CD4-positive, alpha-beta T cell (primary cell): ENCODE measurements around the gene ASB16. TPM values are rescaled to one million over a fixed set of nuclear protein-coding genes. Genes with fewer than 3 reads are reported as not detected.

Source experiments
- ATAC-seq: fragments of 200-7000 bp; cut with Tn5 transposase; one replicate; pipeline ENCODE4 v1.10.0; 2022; ENCODE audit warnings: mild to moderate bottlenecking; ENCODE audit not compliant: poor library complexity
- CTCF ChIA-PET: fragments of 350-600 bp; sonication (Branson Sonifier 250); formaldehyde crosslinking; loops from one replicate; lab custom pipeline; 2021; ENCODE audit warnings: antibody characterized with exemption, inconsistent platforms; lab: Charles Lee
- POLR2A ChIA-PET: fragments of 350-600 bp; sonication (Branson Sonifier 250); formaldehyde crosslinking; loops from one replicate; lab custom pipeline; 2021; ENCODE audit warnings: antibody characterized with exemption, inconsistent platforms; lab: Charles Lee
- DNase-seq, 14 experiments: peaks; one replicate each; pipeline ENCODE4 v3.0.0-alpha.2; 2013 to 2020; ENCODE audit warnings: mixed read lengths in 2 of 14
- H3K27ac ChIP-seq, 2 donors: one replicate each; pipeline versions ENCODE4 v1.5.1 to v1.7.0; 2013; ENCODE audit warnings: low read length in 2 of 2, low read depth in 1 of 2, mild to moderate bottlenecking in 1 of 2
- H3K27me3 ChIP-seq, 2 experiments: 1 replicate in 1 of 2; 2 replicates in 1 of 2; pipeline versions ENCODE4 v1.6.1 to v1.7.0; 2013; ENCODE audit warnings: low read length in 2 of 2, control low read depth in 1 of 2, mild to moderate bottlenecking in 1 of 2, moderate library complexity in 1 of 2; ENCODE audit not compliant: insufficient read depth in 2 of 2, control insufficient read depth in 1 of 2
- H3K36me3 ChIP-seq: one replicate; pipeline ENCODE4 v1.6.1; 2013; ENCODE audit warnings: low read length, control low read depth; ENCODE audit not compliant: insufficient read depth
- H3K4me1 ChIP-seq: one replicate; pipeline ENCODE4 v1.6.1; 2013; ENCODE audit warnings: low read length, control low read depth; ENCODE audit not compliant: insufficient read depth
- H3K4me3 ChIP-seq: one replicate; pipeline ENCODE4 v1.5.1; 2013; ENCODE audit warnings: mild to moderate bottlenecking, low read length, moderate library complexity
- H3K9me3 ChIP-seq, 2 experiments: 1 replicate in 1 of 2; 2 replicates in 1 of 2; pipeline versions ENCODE4 v1.6.1 to v1.7.0; 2013; ENCODE audit warnings: low read length in 2 of 2, mild to moderate bottlenecking in 2 of 2, control low read depth in 1 of 2, moderate library complexity in 1 of 2; ENCODE audit not compliant: control insufficient read depth in 1 of 2, insufficient read depth in 1 of 2
- H3K27ac Mint-ChIP-seq: one replicate; pipeline ENCODE4 v1.8.0; 2020; ENCODE audit warnings: mixed read lengths
- H3K27me3 Mint-ChIP-seq: one replicate; pipeline ENCODE4 v1.8.0; 2021; ENCODE audit warnings: mixed read lengths
- H3K36me3 Mint-ChIP-seq: one replicate; pipeline ENCODE4 v1.8.0; 2021; ENCODE audit warnings: low read depth, mixed read lengths
- H3K4me1 Mint-ChIP-seq: one replicate; pipeline ENCODE4 v1.8.0; 2021; ENCODE audit warnings: low read depth, mixed read lengths
- H3K4me3 Mint-ChIP-seq: one replicate; pipeline ENCODE4 v1.8.0; 2020; ENCODE audit warnings: mild to moderate bottlenecking, mixed read lengths
- H3K9me3 Mint-ChIP-seq: one replicate; pipeline ENCODE4 v1.8.0; 2020; ENCODE audit warnings: mixed read lengths
- intact Hi-C, 2 experiments: fragments of 100-400 bp; cut with DNase I in 1 of 2; cut with micrococcal nuclease in 1 of 2; formaldehyde crosslinking; loops; one replicate each; pipeline versions ENCODE4 v1.15.1 to v1.9.0; 2023 to 2025; cut with DNase I, micrococcal nuclease
- total RNA-seq, 174 experiments: library from RNA in 2 of 174; stranded (reverse) in 2 of 174; gene quantifications; one replicate each; pipeline ENCODE4 v1.2.3 and lab custom pipeline; 2021 to 2026
- TF ChIP-seq, protein P1 (sequence below): fragments of 200-600 bp; IDR thresholded peaks from one replicate; pipeline ENCODE4 v1.8.0; 2022; ENCODE audit warnings: antibody characterized with exemption, mild to moderate bottlenecking

The ASB16 gene
- total RNA-seq, 2 experiments from 2014 or later, result 0.11 TPM; not detected in 1

DNA sequence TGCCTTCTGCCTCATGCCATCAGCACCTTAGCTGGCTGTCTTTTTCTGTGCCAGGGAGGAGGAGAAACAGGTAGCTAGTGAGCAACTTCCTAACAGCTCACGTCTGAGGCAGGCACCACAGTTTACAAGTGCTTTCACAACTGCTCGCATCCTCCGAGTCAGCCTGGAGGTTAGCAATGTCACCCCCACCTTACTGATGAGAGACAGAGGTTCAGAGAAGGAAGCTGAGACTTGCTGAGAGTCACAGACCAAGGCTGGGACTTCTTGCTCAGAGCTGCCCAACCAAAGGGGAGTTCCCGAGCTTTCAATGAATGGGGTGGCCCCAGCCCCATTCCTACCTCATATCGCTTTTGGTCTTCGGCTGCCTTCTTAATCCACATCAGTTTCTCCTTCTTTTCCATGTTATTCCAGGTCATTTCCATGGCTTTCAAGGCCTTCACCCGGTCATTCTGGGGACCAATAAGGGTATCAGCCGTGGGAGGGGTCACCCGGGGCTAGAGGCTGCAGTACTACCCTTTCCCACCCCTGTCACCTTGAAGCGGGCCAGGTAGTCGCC lies 39.4 kb downstream of the ASB16 start:
- intact Hi-C loops, result loop anchor here (1.0 kb wide), 4 partner anchors 8 to 140 kb away; partner anchors contain the start of gene GRN (in 1 of the 2)
- no peak overlapping the region for H3K4me3 ChIP-seq
- ATAC-seq, result no peak

DNA sequence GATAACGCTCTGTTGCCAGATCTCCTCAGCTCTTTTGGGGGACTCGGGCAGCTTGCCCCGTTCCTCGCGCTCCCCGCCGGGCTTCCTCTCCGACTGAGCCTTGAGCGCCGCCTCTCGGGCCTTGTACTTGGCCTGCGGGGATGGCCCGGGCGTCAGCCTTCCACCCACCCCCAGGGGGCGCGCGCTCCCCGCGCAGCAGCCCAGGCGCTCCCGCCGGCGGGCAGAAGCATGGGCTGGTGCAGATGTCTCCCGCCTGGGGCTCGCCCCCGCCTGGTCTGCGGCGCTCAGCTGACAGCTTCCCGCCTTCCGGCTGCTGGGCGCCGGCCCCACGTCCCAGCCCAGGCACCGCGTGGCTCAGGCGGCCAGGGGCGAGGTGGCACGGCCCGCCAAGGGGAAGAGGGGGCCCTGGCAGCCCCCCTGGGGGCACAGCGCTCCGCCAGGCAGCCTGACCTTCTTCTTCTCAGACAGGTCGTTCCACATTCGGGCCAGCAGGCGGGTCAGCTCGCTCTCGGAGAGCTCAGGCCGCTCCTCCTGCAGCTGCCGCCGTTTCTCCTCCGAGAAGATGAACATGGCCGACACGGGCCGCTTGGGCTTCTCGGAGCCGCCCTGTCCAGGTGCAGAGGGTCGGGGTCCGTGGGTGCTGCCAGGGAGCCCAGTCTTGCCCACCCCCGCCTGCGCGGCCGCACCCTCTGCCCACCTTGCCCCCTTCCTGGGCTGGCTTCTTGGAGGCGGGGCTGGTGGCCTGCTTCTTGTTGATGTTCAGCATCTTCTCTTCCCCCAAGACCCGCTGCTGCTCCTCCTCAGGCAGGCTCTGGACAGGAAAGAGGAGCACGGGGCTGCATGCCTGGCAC lies 40.1 kb downstream of the ASB16 start:
- intact Hi-C loops, result loop anchor here (1.0 kb wide), 4 partner anchors 8 to 140 kb away; partner anchors contain the start of gene GRN (in 1 of the 2)
- H3K36me3 Mint-ChIP-seq, result peaks cover 78% of the 10 kb centered on the region
- H3K27me3 Mint-ChIP-seq, result no peaks in the 10 kb centered on the region
- no peaks in the 10 kb centered on the region for H3K9me3 Mint-ChIP-seq
- ATAC-seq (peak; percentile 97), DNase-seq (peak; percentile 83 to 96 (median 90))
- TF ChIP-seq, protein P1, sequence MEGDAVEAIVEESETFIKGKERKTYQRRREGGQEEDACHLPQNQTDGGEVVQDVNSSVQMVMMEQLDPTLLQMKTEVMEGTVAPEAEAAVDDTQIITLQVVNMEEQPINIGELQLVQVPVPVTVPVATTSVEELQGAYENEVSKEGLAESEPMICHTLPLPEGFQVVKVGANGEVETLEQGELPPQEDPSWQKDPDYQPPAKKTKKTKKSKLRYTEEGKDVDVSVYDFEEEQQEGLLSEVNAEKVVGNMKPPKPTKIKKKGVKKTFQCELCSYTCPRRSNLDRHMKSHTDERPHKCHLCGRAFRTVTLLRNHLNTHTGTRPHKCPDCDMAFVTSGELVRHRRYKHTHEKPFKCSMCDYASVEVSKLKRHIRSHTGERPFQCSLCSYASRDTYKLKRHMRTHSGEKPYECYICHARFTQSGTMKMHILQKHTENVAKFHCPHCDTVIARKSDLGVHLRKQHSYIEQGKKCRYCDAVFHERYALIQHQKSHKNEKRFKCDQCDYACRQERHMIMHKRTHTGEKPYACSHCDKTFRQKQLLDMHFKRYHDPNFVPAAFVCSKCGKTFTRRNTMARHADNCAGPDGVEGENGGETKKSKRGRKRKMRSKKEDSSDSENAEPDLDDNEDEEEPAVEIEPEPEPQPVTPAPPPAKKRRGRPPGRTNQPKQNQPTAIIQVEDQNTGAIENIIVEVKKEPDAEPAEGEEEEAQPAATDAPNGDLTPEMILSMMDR, result peak; percentile 98
- H3K27ac ChIP-seq, result peak overlapping the region; percentile 32 to 53
- H3K4me3 Mint-ChIP-seq, result peak overlapping the region; percentile 65
- H3K9me3 ChIP-seq, result no peaks in the 10 kb centered on the region
- H3K4me1 ChIP-seq, result peaks cover 73% of the 10 kb centered on the region
- POLR2A ChIA-PET, result interaction anchor here (0.5 to 4.9 kb wide), 13 partner anchors 10 to 334 kb away, joined by 3 to 84 read pairs (median 12); partner anchors contain the start of genes ATXN7L3, GRN, HDAC5 and SLC25A39
- peak overlapping the region; percentile 59 for H3K27ac Mint-ChIP-seq
- H3K27me3 ChIP-seq, result no peaks in the 10 kb centered on the region
- H3K36me3 ChIP-seq, result peaks cover 83% of the 10 kb centered on the region
- no peak overlapping the region for H3K4me3 ChIP-seq
- CTCF ChIA-PET, result interaction anchor here (0.6 to 3.3 kb wide), 35 partner anchors 8 to 853 kb away, joined by 3 to 37 read pairs (median 4); partner anchors contain the start of genes ATXN7L3, GRN, HDAC5 and HROB
- H3K4me1 Mint-ChIP-seq, result peaks cover 41% of the 10 kb centered on the region

More for the DNA sequence above, 39.4 kb downstream of the ASB16 start:
- Histone ChIP-seq H3K27me3 (no peaks in the 10 kb centered on the region), H3K4me1 (peaks cover 66% of the 10 kb centered on the region), H3K27ac (peak overlapping the region; percentile 31 to 32), H3K36me3 (peaks cover 76% of the 10 kb centered on the region), H3K9me3 (no peaks in the 10 kb centered on the region)
- H3K36me3 Mint-ChIP-seq, result peaks cover 73% of the 10 kb centered on the region
- peaks cover 34% of the 10 kb centered on the region for H3K4me1 Mint-ChIP-seq
- TF ChIP-seq, protein P1, result no peak
- no peaks in the 10 kb centered on the region for H3K9me3 Mint-ChIP-seq
- no peaks in the 10 kb centered on the region for H3K27me3 Mint-ChIP-seq
- H3K27ac Mint-ChIP-seq, result peak overlapping the region; percentile 59
- H3K4me3 Mint-ChIP-seq, result peak overlapping the region; percentile 65
- ChIA-PET CTCF (interaction anchor here (0.6 to 3.3 kb wide), 32 partner anchors 9 to 152 kb away, joined by 3 to 37 read pairs (median 5); partner anchors contain the start of genes ATXN7L3, GRN, HDAC5 and HROB), POLR2A (interaction anchor here (0.5 to 4.9 kb wide), 13 partner anchors 10 to 334 kb away, joined by 3 to 84 read pairs (median 12); partner anchors contain the start of genes ATXN7L3, GRN, HDAC5 and SLC25A39)
- peak in 2 of 14 experiments; percentile 49 to 66 for DNase-seq
